GM19397 (cell line): ENCODE data around the gene PTX4.
"Not testable (repeated sequence)": the region's sequence is repeated elsewhere in the genome, so short reads cannot be mapped to it uniquely, and the experiment has no call there.

Experiments
- ATAC-seq: cut with Tn5 transposase; IDR thresholded peaks from one replicate; pipeline ENCODE4 v1.9.1; 2021; ENCODE audit warnings: mild to moderate bottlenecking, moderate library complexity; ENCODE audit not compliant: unreplicated experiment

Gene PTX4

DNA sequence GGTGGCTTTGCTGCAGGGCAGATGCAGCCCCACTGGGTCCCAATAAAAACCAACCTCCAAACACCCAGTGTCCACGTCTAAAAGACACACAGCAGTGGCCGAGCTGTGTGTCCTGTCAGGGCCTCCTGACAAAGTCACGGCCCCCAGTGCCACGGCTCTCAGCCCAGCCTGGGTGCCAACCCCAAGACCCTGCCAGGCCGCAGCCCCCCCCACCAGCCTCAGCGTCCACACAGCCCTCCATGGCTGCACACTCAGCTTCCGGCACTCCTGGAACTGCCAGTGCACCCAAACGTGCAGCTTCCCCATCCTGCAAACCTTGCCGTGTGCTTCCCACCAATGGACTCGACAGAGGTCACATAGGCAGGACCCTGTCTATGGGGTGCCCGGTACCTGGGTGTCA is 40.8 kb downstream of the PTX4 start:
- ATAC-seq = no peak

DNA sequence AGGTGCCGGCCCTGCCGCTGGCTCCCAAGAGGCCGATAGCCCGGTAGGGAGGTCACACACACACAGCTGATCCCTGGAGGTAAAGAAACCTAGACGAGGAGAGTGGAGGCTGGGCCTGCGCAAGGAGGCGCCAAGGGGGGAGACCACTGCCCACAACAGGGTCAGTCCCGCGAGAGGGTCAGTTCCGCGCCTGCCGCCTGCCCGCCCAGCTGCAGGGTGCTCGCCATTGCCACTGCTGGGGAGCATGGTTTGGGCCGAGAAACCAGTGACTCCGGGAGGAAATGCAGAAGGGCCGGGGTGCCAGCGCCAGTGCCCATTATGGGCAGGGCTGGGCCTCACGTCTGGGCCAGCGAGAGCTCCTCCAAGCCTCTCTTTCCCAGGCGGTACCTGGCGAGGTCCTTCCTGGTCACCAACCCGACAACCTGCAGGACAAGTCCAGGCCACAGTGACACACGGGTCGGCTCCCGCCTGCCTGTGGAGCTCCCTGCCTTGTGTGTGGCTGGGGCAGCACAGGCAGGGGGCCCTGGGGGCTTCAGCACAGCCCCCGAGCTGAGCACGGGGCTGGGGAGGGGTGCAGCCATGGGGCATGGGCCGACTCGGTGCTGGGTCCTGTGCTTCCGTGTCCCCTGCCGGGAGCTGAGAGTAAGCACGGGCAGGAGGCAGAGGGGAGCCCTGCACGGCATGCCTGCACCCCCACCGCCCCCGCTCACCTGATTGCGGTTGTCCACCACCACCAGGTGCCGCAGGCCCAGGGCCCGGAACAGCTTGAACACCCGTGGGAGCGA is 42.3 kb downstream of the PTX4 start:
- no peak for ATAC-seq

DNA sequence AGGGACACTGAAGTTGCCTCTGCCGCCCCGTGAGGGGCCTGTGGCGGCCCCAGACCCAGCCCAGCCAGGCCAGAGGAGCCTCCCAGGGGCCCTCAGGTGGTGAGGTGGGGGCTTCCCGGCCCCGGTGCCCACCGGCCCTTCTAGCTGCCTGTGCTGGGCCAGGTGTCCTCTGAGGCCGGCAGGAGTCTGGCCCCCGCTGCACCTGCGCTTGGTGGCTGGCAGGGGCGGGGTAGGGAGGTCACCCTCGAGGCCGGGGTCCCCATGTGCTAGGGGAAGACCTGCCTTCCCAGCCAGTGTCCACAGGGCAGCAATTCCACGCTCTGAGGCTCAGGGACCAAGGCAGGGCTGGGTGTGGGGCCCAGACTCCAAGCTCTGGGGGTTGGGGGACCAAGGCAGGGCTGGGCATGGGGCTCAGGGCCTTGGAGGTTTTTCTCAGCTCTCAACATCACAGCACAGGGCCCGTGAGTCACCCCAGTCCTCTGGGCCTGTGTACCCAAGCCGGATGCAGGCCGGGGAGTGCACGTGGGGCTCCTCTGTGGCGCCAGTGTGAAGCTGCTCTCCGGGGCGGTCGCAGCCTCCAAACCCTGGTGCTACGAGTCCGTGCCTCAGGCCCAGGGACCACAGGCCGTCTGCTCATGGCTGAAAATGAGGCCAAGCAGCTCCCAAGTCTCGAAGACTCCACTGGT is 43.1 kb downstream of the PTX4 start:
- ATAC-seq = no peak

DNA sequence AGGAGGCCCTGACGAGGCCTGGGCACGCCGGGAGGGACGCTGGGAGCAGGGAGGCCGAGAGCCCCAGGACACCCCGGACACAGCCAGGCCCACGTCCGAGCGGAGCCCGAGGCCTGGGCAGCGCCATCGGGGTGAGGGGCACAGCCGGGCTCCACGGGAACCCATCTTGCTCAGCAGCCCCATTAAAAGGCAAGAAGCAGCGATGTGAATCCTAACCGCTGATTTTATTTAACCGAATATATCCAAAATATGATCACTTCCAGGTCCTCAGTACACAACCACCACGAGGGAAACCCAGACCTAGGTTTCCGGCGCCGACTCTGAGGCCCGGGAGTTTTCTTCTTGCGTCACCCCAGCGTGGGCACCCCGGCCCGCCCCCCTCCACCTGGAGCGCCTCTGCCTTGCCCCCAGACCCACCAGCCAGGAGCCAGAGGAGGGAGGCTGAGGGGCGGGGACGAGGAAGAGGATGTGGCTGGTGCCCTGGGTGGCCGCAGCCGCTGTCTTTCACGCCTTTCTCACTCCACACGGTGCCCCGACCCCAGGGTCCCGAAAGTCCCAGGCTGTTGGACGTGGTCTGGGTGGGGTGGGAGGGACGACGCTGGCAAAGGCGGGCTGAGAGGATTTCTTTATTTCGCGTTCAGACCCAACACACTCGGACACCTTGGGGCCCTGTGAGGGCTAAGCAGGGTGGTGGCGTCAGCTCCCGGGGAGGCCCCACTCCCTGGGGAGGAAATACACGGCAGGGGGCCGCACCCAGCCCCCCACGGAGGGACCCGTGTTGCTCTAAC is 43.8 kb downstream of the PTX4 start:
- no peak for ATAC-seq

DNA sequence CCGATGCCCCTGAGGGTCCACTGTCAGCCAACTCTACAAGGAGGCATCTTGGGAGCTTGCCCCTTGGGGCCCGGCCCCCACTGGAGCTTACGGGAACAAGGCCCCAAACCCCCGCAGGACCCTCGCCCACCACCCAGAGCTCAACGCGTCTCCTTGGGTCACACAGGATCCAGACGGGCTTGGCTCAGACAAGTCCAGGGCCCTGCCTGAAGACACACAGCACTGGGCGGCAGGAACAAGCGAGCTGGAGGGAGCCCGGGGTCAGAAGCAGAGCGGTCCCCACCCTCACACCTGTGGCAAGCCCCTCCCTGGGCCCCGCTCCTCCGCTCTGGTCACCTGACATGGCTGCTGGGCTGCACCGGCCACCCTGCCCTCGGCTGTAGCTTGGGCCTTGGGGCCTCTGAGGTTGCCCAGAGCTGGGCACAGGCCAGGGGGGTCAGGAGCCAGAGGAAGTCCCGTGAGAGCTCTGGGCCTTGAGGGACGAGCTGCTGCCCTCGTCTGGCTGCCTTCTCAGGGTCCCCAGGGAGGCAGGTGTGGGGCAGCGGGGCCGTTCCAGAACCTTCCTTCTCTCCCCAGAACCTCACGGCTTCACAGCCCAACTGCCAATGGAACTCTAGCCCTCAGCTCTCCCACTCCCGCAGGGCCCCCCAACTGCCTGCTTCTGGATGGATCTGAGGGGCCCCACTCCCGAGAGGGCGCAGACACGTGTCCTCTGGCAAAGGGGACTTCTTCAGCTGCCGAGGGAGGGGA is 44.6 kb downstream of the PTX4 start, which contains the start of gene CCDC154:
Gene CCDC154 (minus strand): TSS at position 577 of the 750 bp plus-strand sequence. CDS start 234 bp downstream, at position 343.
- no peak for ATAC-seq

DNA sequence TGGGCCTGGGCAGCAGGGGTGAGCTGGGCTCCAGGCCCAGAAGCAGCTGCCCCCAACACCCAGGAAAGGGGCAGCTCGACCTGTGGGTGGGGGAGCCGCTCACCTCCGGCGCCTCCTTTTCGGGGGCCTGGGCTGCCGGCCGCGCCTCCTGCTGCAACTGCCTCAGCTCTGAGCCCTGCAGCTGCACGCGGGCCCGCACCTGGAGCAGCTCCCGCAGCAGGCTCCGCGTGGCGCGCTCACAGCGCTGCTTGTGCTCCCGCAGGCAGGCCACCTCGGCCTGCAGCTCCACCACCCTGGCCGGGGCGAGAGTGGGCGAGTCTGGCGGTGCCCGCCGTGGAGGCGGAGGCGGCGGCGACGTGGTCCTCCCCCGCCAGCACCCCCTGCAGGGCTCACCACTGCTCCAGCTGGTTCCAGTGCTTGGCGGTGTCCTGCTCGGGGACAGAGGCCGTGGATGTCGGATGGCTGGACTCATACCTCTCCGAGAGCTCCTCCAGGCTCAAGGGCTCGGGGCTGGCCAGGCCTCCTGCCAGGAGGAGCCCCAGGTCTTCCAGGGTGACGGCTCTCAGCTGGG is 45.3 kb downstream of the PTX4 start:
- ATAC-seq = no peak

DNA sequence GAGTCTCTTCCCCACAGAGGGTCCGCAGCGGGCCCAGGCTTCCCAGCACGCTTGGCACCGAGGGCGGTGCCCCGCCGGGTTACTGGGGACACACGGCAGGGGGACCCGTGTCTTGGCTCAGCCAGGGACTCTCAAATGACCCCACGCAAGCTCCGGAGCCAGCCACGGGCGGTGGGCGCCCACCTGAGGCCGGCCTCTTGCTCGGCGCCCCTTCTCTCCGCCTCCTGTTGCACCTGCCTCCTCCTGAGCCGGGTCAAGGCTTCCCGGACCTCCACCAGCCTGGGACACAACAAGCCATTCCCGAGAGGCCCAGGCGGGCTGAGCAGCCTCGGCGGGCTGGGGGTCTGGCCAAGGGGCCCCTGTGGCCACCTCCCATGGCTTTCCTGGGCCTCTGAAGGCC is 46.0 kb downstream of the PTX4 start:
- ATAC-seq = no peak

DNA sequence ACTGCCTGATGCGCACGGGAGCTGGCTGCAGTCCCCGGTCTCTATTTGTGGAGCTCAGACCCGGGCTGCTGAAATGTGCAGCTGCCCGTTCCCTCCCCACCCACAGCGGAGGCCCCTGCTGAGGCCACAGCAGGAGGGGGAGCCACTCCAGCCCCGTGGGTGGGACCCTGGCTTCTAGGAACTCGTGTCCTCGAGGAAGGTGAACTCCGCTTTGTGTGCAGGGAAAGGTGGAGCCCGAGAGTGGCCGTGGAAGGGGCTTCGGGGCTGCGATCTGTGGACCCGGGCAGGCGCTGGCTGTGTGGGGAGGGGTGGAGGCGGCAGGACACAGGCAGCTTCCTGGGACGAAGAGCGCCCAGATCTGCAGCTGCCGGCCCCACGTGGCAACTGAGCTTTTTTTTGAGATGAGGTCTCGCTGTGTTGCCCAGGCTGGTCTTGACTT is 47.3 kb downstream of the PTX4 start:
- no peak for ATAC-seq

DNA sequence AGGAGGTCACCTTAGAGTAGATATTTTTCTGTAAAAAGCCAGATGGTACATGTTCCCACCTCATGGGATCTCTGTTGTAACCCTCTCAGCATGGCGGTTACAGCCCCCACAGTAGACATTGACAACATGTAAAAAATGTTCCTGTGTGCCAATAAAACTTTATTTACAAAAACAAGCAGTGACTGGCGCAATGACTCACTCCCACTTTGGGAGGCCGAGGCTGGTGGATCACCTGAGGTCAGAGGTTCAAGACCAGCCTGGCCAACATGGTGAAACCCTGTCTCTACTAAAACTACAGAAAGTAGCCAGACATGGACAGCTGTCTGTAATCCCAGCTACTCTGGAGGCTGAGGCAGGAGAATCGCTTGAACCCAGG is 49.1 kb downstream of the PTX4 start:
- ATAC-seq = not testable (repeated sequence)

DNA sequence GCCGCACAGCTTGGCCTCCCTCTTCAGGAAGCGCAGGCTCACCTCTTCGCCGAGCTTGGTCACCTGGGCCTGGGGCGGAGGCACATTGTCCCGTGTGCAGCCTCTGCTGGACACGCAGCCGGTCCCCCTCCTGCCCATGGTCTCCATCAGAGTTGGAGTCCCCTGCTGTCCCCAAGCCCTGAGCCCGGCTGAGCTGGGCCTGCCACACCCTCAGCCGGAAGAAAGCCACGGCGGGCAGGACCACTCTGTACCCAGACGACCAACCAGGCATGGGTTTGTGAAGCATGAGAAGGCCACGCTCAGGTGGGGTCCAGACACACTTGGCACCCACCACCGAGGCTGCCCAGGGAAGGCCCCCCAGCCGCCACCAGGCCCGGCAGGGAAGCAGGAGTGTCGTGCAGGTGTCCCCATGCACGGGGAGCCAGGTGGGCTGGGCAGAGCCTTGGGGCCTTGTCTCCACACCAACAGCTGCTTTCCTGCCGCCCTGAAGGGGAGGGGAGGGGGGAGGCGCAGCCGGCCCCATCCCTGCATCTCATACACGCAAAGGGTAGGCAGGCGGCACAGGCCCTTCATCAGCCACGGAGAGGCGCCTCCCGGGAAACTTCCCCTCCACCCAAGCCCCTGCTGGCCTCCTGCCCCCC is 49.6 kb downstream of the PTX4 start:
- no peak for ATAC-seq

DNA sequence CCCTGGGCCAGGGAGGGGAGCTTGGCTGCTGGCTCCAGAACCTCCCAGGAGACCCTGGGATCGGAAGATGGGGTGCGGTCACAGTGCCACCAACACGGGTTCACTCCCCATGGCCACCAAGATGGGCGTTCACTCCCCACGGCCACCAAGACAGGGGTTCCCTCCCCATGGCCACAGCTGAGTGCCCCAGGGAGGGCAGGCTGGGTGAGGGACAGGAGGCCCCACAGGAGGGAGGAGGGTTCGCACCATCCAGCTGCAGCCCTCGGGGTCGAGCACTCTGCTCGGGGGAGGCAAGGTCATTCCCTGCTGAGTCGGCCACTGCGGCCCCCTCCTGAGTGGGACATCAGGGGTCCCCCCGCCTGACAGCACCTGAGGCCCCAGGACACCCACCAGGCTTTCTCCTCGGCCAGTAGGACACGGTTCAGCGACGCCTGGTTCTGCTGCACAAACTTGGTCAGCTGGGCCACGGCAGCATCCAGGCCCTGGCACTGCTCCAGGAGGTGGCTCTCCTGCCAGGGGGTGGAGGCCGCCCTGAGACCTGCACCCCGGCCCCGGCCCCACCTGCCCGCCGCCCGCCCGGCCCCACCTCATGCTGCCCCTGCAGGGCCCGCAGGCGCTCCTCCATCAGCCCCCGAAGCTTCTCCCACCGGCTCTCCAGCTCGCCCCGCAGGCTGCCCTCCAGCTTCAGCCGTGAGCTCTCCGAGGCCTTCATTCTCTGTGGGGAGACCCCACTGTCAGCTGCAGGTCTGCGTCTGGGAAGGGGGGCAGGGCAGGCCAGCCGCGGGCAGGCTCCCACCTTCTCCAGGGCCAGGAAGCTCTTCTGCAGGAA is 50.3 kb downstream of the PTX4 start:
- no peak for ATAC-seq

DNA sequence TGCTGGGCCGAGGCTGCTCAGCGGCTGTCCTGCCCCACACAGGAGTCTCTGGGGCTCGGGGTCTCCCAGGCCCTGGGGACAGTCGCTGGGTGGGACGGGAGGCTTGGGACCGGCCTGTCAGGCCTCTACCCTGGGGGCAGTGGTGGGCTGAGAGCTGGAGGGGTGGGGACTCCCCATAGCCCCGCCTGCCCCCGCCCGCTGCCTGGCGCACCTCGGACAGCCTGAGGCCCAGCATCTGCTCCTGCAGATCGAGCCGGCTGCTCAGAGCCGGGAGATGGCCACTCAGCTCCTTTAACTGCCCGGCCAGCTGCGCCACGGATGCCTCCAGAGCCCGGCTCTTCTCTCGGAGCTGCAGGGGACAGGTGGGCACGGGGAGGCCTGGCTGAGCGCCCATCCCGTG is 51.1 kb downstream of the PTX4 start:
- no peak for ATAC-seq

DNA sequence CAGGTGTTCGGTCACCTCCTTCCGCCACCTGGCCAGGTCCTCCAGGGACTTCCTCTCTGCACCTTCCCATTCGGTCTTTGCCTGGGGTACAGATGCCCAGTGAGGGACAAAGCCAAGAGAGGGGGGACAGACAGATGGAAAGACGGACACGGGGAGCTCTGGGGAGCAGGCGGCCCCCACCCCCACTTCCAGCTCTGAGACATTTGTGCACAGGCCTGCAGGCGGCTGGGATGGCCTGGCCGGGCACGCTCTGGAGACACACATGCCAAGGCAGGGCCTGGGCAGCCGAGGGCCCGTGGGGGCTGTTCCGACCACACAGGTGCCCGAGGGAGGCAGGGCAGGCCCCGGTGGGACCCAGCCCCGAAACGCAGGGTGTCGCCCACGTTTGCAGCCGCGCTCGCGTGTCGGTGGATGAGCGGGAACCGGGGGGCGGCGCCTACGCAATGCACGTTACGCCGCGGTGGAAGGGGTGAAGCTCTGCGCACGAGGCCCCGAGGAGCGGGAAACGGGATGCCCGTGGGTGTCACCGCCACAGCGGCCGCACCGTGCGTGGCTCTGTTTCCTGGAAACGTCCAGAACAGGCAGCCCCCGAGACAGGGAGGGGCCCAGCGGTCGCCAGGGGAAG is 51.9 kb downstream of the PTX4 start:
- ATAC-seq = no peak

DNA sequence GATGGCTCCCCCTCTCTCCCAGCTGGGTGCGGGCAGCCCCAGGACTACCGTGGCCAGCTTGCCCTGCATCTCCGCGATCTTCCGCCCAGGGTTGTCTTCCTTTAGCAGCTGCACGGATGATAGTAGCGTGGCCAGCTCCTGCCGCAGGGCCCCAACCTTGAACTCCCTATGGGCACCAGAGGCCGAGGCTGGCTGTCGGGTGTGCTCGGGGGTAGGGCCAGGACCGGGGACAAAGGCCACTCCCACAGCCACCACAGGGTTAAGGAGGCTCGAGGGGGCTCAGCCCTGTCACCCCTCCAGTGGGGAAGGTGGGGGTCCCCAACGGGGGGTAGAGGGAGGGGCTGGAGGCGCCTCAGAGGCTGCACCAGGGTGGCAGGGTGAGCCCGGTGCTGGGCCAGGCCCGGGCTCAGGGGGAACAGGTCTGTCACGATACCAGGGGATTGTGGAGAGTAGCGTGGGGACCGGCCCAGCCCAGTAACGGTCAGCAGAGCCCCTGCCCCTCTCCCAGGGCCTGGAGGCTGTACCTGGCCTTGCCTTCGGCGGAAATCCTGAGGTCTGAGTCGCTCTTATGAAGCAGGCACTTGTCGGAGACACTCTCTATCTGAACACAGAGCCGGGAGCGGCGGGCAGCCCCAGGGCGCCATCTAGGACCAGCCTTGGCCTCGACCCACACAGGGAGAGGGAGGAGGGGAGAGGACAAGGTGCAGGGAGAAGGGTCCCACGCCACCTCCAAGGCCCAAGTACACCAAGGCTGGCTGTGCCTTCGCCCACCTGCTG is 52.6 kb downstream of the PTX4 start:
- no peak for ATAC-seq
